HG03135 (cell line): ENCODE data around the gene TEX48.

ENCODE experiments used
- ATAC-seq: cut with Tn5 transposase; IDR thresholded peaks from one replicate; pipeline ENCODE4 v1.9.1; 2021; ENCODE audit warnings: mild to moderate bottlenecking, moderate library complexity; ENCODE audit not compliant: unreplicated experiment

The TEX48 gene

DNA sequence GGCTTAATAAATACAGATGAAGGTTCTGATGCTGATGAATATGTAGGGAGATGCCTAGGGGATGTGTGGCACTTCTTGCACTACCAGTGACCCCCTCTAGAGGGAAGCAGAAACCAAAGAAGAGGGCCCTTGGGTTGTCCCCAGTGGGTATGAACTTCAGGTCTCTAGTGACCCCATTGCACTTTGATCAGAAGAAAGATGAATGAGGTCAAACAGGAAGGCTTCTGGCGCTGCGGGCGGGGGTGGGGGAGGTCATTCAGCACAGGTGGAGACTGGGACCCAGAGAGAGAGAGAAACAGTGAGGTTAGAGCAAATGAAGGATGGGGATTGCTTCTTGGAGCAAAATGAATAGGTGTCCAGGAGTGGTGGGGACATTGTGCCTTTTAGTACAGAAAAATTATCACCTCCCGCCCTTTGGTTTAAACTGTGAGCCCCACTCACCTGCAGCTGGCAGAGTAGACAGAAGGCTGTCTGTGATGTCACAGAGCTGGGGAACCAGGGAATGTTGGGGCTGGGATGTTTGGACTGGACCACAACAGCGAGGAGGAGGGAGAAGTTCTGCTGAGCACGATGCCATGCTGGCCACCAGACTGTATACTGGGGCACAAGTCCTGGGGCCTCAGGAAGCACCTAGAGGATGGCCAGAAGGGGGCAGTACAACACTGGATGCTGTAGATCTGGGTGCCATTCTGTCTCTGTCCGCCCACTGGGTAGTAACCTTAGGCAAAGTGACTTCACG, at the start of gene TEX48:
TSS of gene TEX48 (minus strand) at position 599 of the 739 bp plus-strand sequence. CDS start 10,469 bp downstream, outside the sequence.
- peak; percentile 79 for ATAC-seq

DNA sequence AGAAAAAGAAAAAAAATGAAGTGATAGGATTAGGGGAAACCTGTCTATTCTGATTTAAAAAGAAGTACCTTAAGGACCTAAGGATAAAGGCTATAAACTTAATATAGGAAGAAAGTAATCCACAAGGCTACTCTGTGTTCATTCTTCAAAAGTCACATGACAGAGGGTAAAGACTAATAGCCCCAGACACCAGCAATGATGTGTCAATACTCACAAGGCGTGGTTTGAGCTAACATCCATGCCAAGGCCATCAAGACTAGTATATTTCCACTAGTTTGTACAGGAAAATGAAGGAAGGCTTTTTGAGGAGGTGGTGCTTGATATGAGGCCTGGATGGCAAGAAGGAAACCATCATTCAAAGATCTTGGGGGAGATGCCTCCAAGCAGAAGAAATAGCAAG, 49.7 kb upstream of the TEX48 start:
- ATAC-seq: no peak

DNA sequence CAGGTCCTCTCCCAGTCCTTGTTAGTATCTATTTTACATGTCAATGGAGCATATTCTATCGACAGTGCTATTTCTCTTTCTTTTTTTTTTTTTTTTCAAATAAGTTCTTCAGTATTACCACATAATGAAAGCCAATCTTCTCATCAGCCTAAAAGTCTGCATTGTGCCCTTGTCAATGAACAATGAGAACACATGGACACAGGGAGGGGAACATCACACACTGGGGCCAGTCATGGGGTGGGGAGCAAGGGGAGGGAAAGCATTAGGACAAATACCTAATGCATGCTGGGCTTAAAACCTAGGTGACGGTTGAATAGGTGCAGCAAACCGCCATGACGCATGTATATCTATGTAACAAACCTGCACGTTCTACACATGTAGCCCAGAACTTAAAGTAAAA, 47.7 kb upstream of the TEX48 start:
- no peak for ATAC-seq

GRCh38 chr9:114725930-114726329, 43.9 kb upstream of the TEX48 start:
- no peak for ATAC-seq

DNA sequence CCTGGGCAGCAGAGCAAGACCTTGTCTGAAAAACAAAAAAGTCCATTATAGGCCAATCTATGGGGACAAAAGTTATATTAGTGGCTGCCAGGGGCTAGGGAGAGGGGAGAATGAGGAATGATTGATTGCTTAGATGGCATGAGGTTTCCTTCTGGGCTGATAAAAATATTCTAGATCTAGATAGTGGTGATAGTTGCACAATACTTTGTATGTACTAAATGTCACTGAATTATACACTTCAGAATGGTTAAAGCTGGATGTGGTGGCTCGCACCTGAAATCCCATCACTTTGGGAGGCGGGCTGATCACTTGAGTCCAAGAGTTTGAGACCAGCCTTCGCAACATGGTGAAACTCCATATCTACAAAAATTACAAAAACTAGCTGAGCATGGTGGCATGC, 42.8 kb upstream of the TEX48 start:
- no peak for ATAC-seq

DNA sequence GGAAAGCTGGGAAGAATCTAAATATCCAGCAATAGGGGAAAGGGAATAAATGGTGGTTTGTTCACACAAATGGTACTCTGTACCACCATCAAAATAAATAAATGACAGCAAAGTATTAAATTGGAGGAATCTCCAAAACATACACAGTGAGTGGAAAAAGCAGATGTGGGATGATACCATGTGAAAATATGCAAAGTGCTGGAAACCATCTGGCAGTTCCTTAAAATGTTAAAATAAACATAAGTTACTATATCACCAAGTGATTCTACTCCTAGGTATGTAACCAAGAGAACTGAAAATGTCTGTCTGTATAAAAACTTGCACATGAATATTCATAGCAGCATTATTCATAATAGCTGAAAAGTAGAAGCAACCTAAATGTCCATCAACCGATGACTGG, 41.9 kb upstream of the TEX48 start:
- no peak for ATAC-seq

GRCh38 chr9:114722937-114723620, 41.1 kb upstream of the TEX48 start:
- ATAC-seq: no peak

- no peak for ATAC-seq
Measured at GRCh38 chr9:114722081-114722621, 40.2 kb upstream of the TEX48 start.

- no peak for ATAC-seq
Measured at GRCh38 chr9:114721491-114722079, 39.6 kb upstream of the TEX48 start.

DNA sequence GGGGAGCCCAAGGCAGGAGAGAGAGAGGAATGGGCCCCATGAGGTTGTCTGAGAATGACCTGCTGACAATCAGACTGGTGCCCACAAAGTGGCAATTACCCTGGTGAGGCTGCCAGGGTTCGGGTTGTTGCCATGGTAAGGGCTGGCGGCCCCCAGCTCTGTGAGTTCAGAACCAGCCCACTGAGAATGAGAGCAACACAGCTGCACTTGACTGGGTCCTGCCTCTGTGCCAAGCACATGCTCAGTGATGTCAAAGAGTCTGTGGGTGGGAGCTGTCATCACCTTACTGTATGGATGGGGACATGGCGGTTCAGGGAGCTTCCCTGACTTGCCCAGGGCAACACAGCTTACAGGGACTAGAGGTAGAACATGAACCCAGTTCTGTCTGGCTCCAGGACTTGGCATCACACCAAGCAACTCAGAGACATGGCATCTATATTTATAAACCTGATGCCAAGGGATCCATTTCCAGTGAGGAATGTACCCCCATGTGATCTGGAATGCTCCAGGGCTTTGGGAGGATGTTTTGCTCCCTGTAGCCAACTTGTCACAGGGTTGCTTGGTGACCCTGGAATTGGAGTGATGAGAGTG, 38.2 kb upstream of the TEX48 start:
- ATAC-seq: no peak

DNA sequence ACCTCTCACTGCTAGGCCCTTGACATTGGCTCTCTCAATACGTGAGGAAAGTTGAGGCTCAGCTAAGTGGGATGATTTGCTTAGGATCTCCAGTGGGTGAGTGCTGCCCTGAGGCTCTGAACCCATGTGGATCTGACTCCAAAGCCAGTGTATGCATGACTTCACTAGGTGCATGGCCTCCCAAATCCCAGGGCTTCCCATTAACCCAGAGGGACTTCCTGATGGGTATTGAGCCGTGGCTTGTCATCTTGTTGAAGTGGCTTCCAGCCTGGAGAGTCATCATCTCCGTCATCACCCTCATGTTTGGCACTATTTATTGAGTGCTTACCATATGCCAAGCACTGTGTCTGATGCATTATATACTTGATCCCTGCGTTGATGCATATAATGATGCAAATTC, 37.3 kb upstream of the TEX48 start:
- ATAC-seq: no peak

DNA sequence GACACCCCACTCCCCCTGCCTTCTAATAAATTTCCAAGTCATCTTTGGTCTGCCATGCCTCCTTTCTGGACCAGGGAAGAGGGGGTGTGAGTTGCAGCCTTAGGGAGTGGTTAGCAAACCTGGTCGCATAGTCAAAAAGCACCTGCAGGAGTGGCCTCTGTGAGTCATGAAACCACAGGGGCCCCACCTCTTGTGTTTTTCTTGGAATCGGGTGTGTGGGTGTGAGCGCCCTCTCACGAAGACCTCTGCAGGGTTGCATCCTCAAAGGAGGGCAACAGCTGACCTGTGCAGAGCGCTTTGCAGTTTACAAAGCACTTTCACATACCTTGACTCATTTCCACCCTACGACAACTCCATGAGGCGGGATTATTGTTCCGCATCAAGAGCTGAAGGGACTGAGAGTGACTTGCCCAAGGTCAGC, 36.8 kb upstream of the TEX48 start:
- ATAC-seq: no peak

- no peak for ATAC-seq
Measured at GRCh38 chr9:114717908-114718486, 36.0 kb upstream of the TEX48 start.

DNA sequence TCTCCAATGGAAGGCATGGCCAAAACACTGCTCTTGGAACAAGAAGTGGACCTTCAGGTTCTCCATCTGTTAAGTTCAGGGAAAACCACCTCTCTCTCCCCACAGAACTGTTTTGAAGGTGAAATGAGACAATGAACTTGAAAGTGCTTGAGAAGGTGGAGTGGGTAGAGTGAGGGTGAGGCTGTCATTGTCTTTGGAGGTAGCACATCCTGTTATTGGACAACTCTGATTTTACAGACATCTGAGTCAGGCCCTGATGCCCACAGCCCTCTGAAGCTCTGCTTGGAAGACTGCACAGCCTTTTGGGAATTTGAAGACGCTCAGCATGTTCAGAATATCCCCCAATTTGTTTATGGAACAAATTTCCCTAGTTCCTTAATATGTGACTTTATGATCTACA, 27.6 kb upstream of the TEX48 start:
- no peak for ATAC-seq

- ATAC-seq: no peak
Measured at GRCh38 chr9:114706711-114707110, 24.7 kb upstream of the TEX48 start.

GRCh38 chr9:114701988-114702387, 20.0 kb upstream of the TEX48 start:
- no peak for ATAC-seq

DNA sequence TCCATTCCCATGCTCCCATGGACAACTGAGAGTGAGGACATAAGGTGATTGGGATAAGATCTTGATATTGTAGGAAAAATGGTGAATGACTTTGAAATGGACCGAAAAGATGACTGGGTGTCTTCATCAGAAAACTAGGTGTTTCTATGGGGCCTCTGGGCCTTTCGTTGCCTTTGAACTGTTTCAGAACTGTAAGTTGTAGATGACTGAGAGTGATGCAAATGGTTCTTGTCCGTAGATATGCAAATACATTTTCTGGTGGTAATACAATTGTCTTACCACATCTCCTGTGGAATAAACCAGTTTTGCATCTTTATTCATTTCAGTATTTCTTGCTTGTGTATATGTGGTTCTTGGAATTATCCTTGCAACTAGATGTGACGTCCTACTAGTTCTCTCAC, 16.0 kb upstream of the TEX48 start:
- ATAC-seq: no peak

- ATAC-seq: peak; percentile 69
Measured at GRCh38 chr9:114696814-114697544, 15.0 kb upstream of the TEX48 start.

GRCh38 chr9:114695948-114696347, 14.0 kb upstream of the TEX48 start:
- no peak for ATAC-seq

GRCh38 chr9:114694719-114695269, 12.8 kb upstream of the TEX48 start:
- no peak for ATAC-seq
